Spinal cord (tissue), 10 donors: ENCODE measurements around the gene CACNA1B. TPM values are rescaled to one million over a fixed set of nuclear protein-coding genes. Genes with fewer than 3 reads are reported as not detected.
"Not testable (repeated sequence)": the region's sequence is repeated elsewhere in the genome, so short reads cannot be mapped to it uniquely, and the experiment has no call there.

ENCODE experiments used
- DNase-seq, 6 donors: peaks; one replicate each; pipeline versions ENCODE4 v3.0.0 to v3.0.0-alpha.2; 2013 to 2015; ENCODE audit warnings: low spot score in 6 of 6, low read depth in 4 of 6
- H3K27ac ChIP-seq: one replicate; pipeline ENCODE4 v1.5.1; 2013; ENCODE audit warnings: low read depth, low read length, control low read depth
- H3K27me3 ChIP-seq: one replicate; pipeline ENCODE4 v1.6.1; 2013; ENCODE audit warnings: low read length; ENCODE audit not compliant: control insufficient read depth, insufficient read depth
- H3K36me3 ChIP-seq: one replicate; pipeline ENCODE4 v1.6.1; 2013; ENCODE audit warnings: low read length; ENCODE audit not compliant: control insufficient read depth, insufficient read depth
- H3K4me1 ChIP-seq: one replicate; pipeline ENCODE4 v1.6.1; 2013; ENCODE audit warnings: low read length; ENCODE audit not compliant: control insufficient read depth, insufficient read depth
- H3K4me3 ChIP-seq: one replicate; pipeline ENCODE4 v1.5.1; 2013; ENCODE audit warnings: low read depth, low read length, control low read depth
- H3K9me3 ChIP-seq: one replicate; pipeline ENCODE4 v1.6.1; 2013; ENCODE audit warnings: low read length; ENCODE audit not compliant: control insufficient read depth, insufficient read depth
- WGBS: methylation state at CpG from one replicate; pipeline ENCODE4 v1.1.5; 2013; ENCODE audit warnings: missing lambda C conversion rate; ENCODE audit not compliant: insufficient coverage; 5-methylcytosine and 5-hydroxymethylcytosine counted together
- polyA plus RNA-seq, 2 donors: library from polyadenylated mRNA; unstranded; fragments of 120-200 nt; gene quantifications; one replicate each; pipeline ENCODE4 v1.2.1, GENCODE V29; 2013; ENCODE audit not compliant: insufficient read length in 2 of 2
- total RNA-seq, 2 donors: library from RNA; depleted of rRNA in 1 of 2; stranded (reverse); fragments of 120-200 nt in 1 of 2; fragments of >200 nt in 1 of 2; gene quantifications; one replicate each; pipeline versions ENCODE4 v1.2.3 to v1.2.4, GENCODE V29; 2013 to 2014
- donor health status: healthy.

The CACNA1B gene
- total and polyA plus RNA-seq, 4 donors: 6.2 to 24.6 (median 19.6) TPM

- Histone ChIP-seq H3K4me1 (no peaks in the 10 kb centered on the region), H3K27ac (no peak overlapping the region), H3K4me3 (no peak overlapping the region), H3K36me3 (peaks cover 72% of the 10 kb centered on the region), H3K27me3 (no peaks in the 10 kb centered on the region), H3K9me3 (no peaks in the 10 kb centered on the region)
- whole genome bisulfite sequencing: 94% methylated on average over 24 of the region's 25 CpGs
- DNase-seq: no peak
Observed at GRCh38 chr9:138119202-138120027, 241.8 kb downstream of the CACNA1B start.

DNA sequence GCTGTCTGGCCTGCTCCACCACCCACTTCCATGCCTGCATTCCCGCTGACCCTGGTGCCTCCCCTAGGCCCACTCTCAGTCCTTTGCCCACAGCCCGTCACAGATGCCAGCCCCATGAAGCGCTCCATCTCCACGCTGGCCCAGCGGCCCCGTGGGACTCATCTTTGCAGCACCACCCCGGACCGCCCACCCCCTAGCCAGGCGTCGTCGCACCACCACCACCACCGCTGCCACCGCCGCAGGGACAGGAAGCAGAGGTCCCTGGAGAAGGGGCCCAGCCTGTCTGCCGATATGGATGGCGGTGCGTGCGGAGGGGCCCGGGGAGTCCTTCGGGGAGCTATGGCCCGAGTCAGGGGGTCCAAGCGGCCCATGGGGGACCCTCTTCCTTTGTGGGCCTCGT is 242.5 kb downstream of the CACNA1B start:
- Histone ChIP-seq H3K9me3 (no peaks in the 10 kb centered on the region), H3K27me3 (no peaks in the 10 kb centered on the region), H3K36me3 (peaks cover 71% of the 10 kb centered on the region), H3K4me1 (no peaks in the 10 kb centered on the region), H3K4me3 (no peak overlapping the region), H3K27ac (no peak overlapping the region)
- DNase-seq: no peak
- WGBS: 92% methylated on average over 21 of the region's 23 CpGs

DNA sequence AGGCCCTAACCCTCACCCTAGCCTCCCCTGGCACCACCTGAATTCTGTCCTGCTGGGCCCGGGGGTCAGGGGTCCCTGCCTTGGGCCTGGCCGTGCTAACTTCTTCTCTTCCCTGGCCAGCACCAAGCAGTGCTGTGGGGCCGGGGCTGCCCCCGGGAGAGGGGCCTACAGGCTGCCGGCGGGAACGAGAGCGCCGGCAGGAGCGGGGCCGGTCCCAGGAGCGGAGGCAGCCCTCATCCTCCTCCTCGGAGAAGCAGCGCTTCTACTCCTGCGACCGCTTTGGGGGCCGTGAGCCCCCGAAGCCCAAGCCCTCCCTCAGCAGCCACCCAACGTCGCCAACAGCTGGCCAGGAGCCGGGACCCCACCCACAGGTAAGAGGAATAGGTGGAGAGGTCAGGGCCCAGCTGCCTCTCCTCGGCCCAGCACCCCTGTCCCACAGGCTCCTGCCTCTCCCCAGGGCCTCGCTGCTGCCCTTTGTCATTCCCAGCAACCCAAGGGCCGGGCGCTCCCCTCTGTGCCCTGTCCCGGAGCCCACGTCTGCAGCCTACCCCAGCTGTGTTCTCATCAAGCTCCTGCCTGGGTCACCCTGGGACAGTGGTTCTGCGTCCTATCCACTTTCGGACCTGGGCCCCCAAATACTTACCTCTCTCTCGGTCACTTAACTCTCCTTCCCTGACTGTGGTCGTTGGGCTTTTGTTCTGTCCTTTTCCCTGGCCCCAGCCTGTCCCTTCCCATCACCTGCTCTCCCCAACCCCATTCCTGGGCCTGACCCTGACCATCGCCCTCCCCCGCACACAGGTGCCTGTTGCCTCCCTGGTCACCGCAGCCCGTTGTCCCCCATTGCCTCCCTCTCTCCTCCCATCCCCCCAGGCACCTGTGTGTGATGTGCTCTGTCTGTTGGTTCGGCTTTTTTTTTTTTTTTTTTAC is 243.2 kb downstream of the CACNA1B start:
- Histone ChIP-seq H3K4me1 (no peaks in the 10 kb centered on the region), H3K9me3 (no peaks in the 10 kb centered on the region), H3K27ac (no peak overlapping the region), H3K36me3 (peaks cover 64% of the 10 kb centered on the region), H3K4me3 (no peak overlapping the region), H3K27me3 (no peaks in the 10 kb centered on the region)
- no peak for DNase-seq
- WGBS: 93% methylated on average over 28 of the region's 36 CpGs

GRCh38 chr9:138121438-138122050 is 244.0 kb downstream of the CACNA1B start:
- H3K27me3 ChIP-seq: no peaks in the 10 kb centered on the region
- DNase-seq: no peak
- no peak overlapping the region for H3K27ac ChIP-seq
- no peak overlapping the region for H3K4me3 ChIP-seq
- H3K9me3 ChIP-seq: no peaks in the 10 kb centered on the region
- H3K4me1 ChIP-seq: no peaks in the 10 kb centered on the region
- H3K36me3 ChIP-seq: peaks cover 59% of the 10 kb centered on the region
- 93% methylated on average over 29 of the region's 32 CpGs for WGBS

- no peak overlapping the region for H3K27ac ChIP-seq
- H3K4me3 ChIP-seq: no peak overlapping the region
- DNase-seq: no peak
- H3K4me1 ChIP-seq: no peaks in the 10 kb centered on the region
- no peaks in the 10 kb centered on the region for H3K9me3 ChIP-seq
- no peaks in the 10 kb centered on the region for H3K27me3 ChIP-seq
- H3K36me3 ChIP-seq: peaks cover 54% of the 10 kb centered on the region
- 80% methylated on average over 9 of the region's 17 CpGs for WGBS
Observed at GRCh38 chr9:138122201-138122600, 244.6 kb downstream of the CACNA1B start.

DNA sequence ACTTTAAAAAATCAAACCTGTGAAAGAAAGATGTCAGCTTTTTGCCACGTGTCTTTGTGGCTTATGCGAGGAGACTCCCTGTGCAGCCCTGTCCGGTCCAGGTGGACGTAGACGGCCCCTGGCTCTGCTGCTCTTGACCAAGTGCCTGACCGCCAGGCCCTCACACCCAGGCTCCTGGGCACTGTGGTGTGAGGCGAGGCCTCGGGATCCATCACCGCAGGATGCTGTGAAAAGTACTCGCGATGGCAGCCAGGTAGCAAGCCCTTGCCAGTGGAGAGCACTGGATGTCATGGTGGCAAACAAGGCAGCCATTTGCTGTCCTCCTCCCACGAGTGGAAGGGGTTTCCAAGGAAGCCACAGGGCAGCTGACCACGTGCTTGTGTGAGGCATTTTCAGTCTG is 245.1 kb downstream of the CACNA1B start:
- 78% methylated on average over 13 of the region's 13 CpGs for WGBS
- no peak overlapping the region for H3K4me3 ChIP-seq
- DNase-seq: no peak
- H3K27me3 ChIP-seq: no peaks in the 10 kb centered on the region
- no peaks in the 10 kb centered on the region for H3K9me3 ChIP-seq
- H3K4me1 ChIP-seq: no peaks in the 10 kb centered on the region
- no peak overlapping the region for H3K27ac ChIP-seq
- H3K36me3 ChIP-seq: peaks cover 49% of the 10 kb centered on the region

GRCh38 chr9:138123086-138123485 is 245.5 kb downstream of the CACNA1B start:
- H3K36me3 ChIP-seq: peaks cover 48% of the 10 kb centered on the region
- no peaks in the 10 kb centered on the region for H3K9me3 ChIP-seq
- H3K4me3 ChIP-seq: no peak overlapping the region
- no peak for DNase-seq
- no peak overlapping the region for H3K27ac ChIP-seq
- no peaks in the 10 kb centered on the region for H3K4me1 ChIP-seq
- H3K27me3 ChIP-seq: no peaks in the 10 kb centered on the region
- WGBS: 79% methylated on average over 7 of the region's 7 CpGs

DNA sequence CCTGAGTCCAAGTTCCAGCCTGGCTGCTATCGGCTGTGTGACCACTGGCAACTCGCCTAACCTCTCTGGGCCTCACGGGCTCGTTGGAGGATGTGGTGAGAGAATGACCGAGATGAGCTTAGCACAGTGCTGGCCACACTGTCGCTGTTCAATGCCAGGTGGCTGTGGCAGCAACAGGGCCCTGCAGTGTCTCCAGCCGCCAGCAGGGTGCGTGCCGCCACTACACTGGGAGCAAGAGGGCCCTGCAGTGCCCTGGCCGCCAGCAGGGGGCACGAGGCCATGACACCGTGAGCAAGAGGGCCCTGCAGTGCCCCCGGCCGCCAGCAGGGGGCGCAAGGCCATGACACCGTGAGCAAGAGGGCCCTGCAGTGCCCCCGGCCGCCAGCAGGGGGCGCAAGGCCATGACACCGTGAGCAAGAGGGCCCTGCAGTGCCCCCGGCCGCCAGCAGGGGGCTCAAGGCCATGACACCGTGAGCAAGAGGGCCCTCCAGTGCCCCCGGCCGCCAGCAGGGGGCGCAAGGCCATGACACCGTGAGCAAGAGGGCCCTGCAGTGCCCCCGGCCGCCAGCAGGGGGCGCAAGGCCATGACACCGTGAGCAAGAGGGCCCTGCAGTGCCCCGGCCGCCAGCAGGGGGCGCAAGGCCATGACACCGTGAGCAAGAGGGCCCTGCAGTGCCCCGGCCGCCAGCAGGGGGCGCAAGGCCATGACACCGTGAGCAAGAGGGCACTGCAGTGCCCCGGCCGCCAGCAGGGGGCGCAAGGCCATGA is 248.7 kb downstream of the CACNA1B start:
- H3K4me3 ChIP-seq, DNase-seq, H3K27me3 ChIP-seq, H3K27ac ChIP-seq, H3K9me3 ChIP-seq, H3K4me1 ChIP-seq: not testable (repeated sequence)
- WGBS: no CpG with 5 or more reads among the region's 42 CpGs
- peaks cover 18% of the 10 kb centered on the region for H3K36me3 ChIP-seq
